GM18951 (cell line): ENCODE results near the gene PRRC2B.
"Not testable (repeated sequence)": the region's sequence is repeated elsewhere in the genome, so short reads cannot be mapped to it uniquely, and the experiment has no call there.

Source experiments
- POLR2A ChIP-seq: IDR thresholded peaks from 4 replicates; pipeline ENCODE4 v1.6.1; 2011; ENCODE audit warnings: mild to moderate bottlenecking; ENCODE audit not compliant: insufficient read length, insufficient read depth; ENCODE audit errors: extremely low read depth
- in situ Hi-C: fragments of 300-500 bp; cut with MboI; formaldehyde crosslinking; loops from one replicate; pipeline ENCODE4 v1.12.0; 2022; ENCODE audit warnings: low sequenced_read_pairs, mixed read lengths, inconsistent platforms; ENCODE audit not compliant: unreplicated experiment

The PRRC2B gene

GRCh38 chr9:131539223-131539923 lies 145.5 kb downstream of the PRRC2B start:
- no peak for TF ChIP-seq POLR2A
- in situ Hi-C loops: no loop called here

GRCh38 chr9:131543141-131543540 lies 149.3 kb downstream of the PRRC2B start:
- no peak for TF ChIP-seq POLR2A
- in situ Hi-C loops: no loop called here

- in situ Hi-C loops: no loop called here
- no peak for TF ChIP-seq POLR2A
Measured at GRCh38 chr9:131545003-131545785, 151.3 kb downstream of the PRRC2B start, which contains the start of gene PRRT1B. TSS of gene PRRT1B (plus strand) at chr9:131545523. CDS start at chr9:131545616, 93 bp downstream.

- no peak for TF ChIP-seq POLR2A
- in situ Hi-C loops: no loop called here
Measured at GRCh38 chr9:131545786-131546335, 152.0 kb downstream of the PRRC2B start.

GRCh38 chr9:131546336-131547084 lies 152.6 kb downstream of the PRRC2B start:
- in situ Hi-C loops: no loop called here
- no peak for TF ChIP-seq POLR2A

- in situ Hi-C loops: not testable (repeated sequence)
Measured at GRCh38 chr9:131549186-131549585, 155.3 kb downstream of the PRRC2B start.
